SHP77 (cell line): ENCODE results near the gene AP1S3.
A peak's percentile ranks its signal among the peaks of the same experiment; 100 is the strongest.
"Not testable (repeated sequence)": the region's sequence is repeated elsewhere in the genome, so short reads cannot be mapped to it uniquely, and the experiment has no call there.

Experiments
- DNase-seq, 2 experiments: peaks; one replicate each; lab custom pipeline; 2025; lab: John Stamatoyannopoulos, UW

AP1S3 gene

GRCh38 chr2:223801736-223802135, 35.6 kb downstream of the AP1S3 start:
- no peak for DNase-seq

DNA sequence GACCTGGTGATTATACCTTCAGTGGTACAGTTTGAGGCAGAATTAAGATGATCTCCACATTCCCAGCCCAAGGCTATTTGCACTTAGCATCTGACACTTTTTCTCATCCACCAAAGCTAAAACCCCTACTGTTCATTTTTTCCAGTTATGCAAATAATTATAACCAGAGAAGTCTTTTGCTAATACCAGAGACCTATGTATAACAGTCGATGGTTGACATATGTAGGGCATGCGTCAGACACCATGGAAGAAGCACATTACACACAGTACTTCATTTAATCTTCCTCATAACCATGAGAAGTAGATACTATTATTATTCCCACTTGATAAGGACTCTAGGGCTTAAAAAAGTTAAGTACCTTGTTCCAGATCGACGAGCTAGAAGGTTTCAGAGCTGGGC, 36.5 kb downstream of the AP1S3 start:
- DNase-seq = no peak

GRCh38 chr2:223797811-223798721, 39.3 kb downstream of the AP1S3 start:
- DNase-seq = peak; percentile 19 to 39

DNA sequence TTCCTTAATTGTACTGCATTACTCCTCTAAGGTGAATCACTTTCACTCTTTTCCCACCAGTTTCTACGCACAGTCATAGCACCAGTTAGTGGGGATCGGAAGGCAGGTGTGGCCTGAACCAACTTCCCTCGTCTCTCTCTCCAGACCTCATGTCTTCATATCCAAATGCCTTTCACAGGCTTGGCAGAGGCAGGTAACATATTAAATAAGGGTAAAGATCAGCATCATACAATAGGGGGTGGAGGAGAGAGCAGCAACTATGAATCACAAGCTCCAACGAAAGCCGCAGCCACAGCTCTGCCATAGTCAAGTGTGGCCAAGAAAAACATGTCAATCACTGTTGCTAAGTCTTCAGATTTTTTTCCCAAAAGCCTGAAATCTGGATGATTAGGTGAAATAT, 40.3 kb downstream of the AP1S3 start:
- no peak for DNase-seq

GRCh38 chr2:223789423-223789822, 48.0 kb downstream of the AP1S3 start:
- no peak for DNase-seq

- DNase-seq = no peak
Observed at GRCh38 chr2:223788826-223789225, 48.6 kb downstream of the AP1S3 start.

GRCh38 chr2:223788106-223788505, 49.3 kb downstream of the AP1S3 start:
- DNase-seq = not testable (repeated sequence)

DNA sequence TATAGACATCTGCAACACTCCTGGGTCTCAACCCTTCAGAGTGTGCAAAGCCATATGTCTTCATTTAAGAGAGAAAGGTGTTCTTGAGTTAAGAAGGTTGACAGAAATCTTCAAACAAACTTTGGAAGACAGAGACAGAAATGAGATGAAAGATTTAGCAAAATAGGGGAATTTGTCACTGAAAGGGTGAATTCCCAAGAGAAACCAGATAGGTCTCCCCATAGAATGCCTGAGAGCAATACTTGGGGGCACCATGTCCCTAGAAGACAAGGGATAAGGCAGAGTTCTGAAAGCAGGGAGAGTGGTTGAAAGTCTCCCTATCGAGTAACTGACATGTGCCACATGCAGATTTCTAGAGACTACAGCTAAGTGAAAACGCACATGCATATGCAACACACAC, 50.0 kb downstream of the AP1S3 start:
- no peak for DNase-seq

GRCh38 chr2:223786943-223787342, 50.4 kb downstream of the AP1S3 start:
- no peak for DNase-seq

GRCh38 chr2:223786236-223786635, 51.1 kb downstream of the AP1S3 start:
- no peak for DNase-seq

DNA sequence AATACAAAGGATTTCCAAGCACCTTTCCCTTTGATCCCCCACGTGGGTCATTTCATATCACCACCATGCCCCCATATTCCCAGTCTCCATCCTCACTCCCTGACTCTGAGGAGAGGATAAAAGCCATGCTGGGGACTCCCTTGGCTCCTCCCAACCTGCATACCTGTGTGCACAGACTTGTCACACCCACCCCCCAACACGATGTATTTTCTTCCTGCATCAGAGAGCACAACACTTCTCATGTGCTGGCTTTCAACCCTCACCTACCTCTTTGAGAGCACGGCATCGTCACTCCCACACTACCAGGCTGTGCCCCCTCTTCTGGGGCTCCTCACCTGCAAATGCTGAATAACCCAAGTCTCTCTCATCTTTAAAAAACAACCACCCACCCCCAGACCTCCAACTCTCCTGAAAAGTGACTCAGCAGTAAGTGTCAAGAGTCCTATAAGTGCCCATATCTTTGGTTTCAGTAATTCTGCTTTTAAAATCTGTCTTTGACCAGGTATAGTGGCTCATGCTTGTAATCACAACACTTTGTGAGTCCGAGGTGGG, 53.1 kb downstream of the AP1S3 start:
- DNase-seq = no peak

DNA sequence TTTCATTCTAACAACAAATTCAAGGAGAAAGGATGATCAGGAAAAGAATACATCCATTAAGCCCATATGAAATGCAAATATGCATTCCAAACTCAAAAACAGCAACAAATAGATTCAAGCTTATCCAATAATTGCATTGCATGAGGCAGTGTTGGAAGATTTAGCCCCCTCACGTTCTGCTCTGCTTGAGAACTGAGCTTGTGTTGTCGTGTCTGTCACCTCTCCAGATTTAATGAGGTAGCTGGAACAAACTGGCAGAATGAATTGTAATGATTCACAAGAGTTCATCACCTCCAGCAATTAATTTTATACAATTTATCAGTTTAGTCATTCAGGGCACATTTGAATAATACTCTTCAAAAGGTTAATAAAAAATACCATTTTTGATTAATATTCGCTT, 54.8 kb downstream of the AP1S3 start:
- no peak for DNase-seq

- DNase-seq = no peak
Observed at GRCh38 chr2:223781560-223781959, 55.8 kb downstream of the AP1S3 start.

- DNase-seq = peak; percentile 14 to 34
Observed at GRCh38 chr2:223779877-223780276, 57.5 kb downstream of the AP1S3 start.

- DNase-seq = no peak
Observed at GRCh38 chr2:223774193-223774592, 63.2 kb downstream of the AP1S3 start.

- no peak for DNase-seq
Observed at GRCh38 chr2:223772363-223772762, 65.0 kb downstream of the AP1S3 start.

DNA sequence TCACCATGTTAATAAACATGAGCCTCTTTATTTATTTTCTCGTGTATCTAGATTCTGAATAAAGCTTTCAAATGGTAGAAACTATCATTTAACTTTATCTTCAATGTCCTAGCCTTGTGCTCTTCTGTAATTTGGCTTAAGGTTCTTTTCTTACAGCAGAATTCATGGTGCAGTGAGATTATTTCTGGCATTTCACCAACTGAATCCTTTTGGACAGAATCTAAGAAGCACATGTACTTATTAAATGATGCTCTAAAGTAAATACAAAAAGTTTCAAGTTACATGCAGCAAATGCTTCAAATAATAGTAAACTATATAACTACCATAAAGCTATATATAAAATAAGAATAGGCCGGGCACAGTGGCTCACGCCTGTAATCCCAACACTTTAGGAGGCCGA, 65.9 kb downstream of the AP1S3 start:
- DNase-seq = no peak

GRCh38 chr2:223768179-223768578, 69.2 kb downstream of the AP1S3 start:
- no peak for DNase-seq

DNA sequence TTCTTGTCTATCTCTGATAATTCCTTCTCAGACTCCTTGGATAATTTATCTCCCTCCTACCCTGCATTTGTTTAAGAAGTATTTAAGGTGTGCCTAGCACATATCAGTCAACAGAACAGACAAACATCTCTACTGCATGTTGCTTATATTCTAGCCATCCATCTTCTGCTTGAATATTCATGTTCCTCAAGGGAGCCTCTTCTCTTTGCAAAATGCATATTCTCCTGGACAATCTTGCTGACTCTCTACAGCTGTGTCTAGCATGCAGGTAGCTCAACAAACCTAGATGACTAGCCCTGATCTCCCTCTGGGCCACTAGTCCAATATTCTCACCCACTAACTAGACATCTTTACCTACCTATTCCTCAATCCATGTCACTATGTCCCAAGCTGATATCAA, 70.0 kb downstream of the AP1S3 start:
- no peak for DNase-seq

DNA sequence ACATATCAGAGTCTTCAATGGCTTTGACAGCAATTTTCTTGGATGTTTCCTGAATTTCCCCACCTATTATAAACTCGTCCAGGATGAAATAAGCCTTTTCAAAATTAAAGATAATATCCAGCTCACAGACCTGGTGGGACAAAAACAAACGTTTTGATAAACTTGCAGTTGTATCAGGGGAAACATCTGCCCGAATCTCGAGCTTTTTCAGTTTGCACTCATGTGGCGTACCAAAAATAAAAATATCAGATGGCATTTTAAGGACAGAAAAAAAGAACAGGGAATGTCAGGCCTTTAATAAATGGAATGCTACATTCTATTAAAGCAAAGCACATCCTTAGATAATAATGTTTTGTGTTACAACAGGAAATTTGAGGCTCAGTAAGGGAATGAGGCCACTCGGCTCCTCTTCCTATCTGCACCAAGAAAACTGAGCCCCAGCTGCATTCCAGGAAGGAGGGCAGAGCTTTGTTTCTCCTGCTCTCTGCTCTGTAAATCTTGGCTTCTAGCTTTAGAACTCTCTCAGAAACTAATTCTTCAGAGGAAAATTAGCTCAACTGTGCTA, 72.1 kb downstream of the AP1S3 start:
- no peak for DNase-seq

GRCh38 chr2:223764796-223765195, 72.6 kb downstream of the AP1S3 start:
- DNase-seq = no peak

- DNase-seq = no peak
Observed at GRCh38 chr2:223762853-223763252, 74.5 kb downstream of the AP1S3 start.

- DNase-seq = not testable (repeated sequence)
Observed at GRCh38 chr2:223761746-223762145, 75.6 kb downstream of the AP1S3 start.
